ENCODE measurements around the gene HORMAD2.

HORMAD2 gene

DNA sequence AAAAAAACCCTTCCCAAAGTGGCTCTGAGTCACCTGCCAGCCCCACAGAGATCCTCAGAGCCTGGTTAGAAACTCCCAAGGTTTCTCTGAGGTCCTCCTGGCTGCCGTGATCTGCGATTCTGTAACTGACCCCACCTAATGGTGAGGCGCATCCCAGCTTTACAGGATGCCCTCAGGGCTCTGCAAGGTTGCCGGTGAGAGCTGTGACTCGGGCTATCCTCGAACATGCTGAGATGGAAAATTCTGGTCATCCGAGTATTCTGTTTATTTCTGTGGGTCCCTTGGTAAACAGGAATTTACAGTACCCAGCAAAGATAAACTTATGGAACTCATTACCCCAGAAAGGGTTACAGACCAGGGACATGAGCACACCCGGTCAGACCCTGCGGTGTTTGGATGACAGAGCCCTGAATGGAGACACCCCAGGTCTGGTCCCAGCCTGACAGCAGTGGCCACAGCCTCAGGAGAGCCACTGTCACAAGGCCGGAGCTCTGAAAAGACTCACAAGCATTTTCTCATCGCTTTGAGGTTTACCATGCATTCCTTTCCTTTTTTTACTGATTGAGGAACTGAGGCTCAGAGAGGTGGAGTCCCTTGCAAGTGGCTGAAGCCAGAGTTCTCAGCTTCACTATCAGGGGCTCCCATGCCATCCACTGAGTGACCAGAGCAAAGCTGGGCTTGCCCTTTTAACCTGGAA lies 144.0 kb downstream of the HORMAD2 start:
- in situ Hi-C loops (cut with MboI; ENCODE audit: low sequenced_read_pairs), result no loop called here

DNA sequence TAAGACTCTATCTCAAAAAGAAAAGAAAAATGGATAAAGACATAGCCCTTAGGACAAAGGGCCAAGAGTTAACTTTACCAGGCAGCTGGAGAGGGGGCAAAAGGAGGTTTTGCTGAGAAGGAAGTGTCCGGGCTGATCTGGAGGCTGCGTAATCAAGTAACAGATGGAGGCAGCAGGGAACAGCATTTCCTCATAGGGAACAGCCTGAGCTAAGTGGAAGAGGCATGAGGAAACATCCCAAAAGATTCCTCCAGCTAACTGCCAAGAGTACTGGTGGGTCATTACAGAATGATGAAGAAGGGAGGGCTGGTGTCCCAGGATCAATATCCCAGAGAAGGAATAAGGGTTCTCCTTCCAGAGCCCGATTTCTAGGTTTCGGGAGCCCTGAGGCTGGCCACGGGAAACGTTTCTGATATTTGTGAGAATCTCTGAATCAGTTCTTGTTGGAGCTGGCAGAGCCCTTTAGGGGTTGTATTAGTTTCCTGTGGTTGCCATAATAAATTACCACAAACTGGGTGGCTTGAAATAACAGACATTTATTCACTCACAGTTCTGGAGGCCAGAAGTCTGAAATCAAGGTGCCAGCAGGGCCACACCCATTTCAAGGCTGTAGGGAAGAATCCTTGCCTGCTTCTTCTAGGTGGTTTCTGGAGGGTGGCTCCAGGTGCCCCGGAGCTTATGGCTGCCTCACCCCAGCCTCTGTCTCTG lies 145.1 kb downstream of the HORMAD2 start:
- in situ Hi-C loops (cut with MboI; ENCODE audit: low sequenced_read_pairs), result no loop called here

DNA sequence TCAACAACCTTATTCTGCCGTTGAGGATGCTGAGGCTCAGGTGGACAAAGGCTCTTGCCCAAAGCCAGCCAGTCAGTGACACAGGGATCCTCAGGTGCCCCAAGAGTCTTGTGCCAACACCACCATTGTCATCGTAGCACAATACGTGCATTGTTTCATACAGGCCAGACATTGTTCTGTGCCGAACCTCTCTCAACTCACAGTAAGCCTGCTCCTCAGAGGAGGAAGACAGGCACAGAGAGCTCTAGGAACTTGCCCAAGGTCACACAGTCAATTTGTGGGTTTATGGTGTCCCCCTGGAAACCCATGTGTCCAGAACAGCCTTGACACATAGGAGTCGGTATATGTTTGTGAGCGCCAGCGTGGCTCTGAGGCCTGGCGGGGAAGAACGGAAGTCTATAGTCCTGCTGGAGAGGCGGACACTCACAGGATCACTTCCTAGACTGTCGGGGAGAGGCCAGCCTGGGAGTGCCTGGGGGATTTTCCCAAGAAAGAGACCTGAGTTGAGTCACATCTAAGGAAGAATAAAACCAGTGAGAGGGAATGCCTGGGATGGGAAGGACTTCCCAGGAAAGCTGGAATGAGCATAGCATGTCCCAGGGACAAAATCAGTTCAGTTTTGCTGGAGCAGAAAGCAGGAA lies 146.0 kb downstream of the HORMAD2 start:
- in situ Hi-C loops (cut with MboI; ENCODE audit: low sequenced_read_pairs), result no loop called here
